Measurements from ENCODE around the gene GCSH.
A peak's percentile ranks its signal among the peaks of the same experiment; 100 is the strongest.

GCSH gene

DNA sequence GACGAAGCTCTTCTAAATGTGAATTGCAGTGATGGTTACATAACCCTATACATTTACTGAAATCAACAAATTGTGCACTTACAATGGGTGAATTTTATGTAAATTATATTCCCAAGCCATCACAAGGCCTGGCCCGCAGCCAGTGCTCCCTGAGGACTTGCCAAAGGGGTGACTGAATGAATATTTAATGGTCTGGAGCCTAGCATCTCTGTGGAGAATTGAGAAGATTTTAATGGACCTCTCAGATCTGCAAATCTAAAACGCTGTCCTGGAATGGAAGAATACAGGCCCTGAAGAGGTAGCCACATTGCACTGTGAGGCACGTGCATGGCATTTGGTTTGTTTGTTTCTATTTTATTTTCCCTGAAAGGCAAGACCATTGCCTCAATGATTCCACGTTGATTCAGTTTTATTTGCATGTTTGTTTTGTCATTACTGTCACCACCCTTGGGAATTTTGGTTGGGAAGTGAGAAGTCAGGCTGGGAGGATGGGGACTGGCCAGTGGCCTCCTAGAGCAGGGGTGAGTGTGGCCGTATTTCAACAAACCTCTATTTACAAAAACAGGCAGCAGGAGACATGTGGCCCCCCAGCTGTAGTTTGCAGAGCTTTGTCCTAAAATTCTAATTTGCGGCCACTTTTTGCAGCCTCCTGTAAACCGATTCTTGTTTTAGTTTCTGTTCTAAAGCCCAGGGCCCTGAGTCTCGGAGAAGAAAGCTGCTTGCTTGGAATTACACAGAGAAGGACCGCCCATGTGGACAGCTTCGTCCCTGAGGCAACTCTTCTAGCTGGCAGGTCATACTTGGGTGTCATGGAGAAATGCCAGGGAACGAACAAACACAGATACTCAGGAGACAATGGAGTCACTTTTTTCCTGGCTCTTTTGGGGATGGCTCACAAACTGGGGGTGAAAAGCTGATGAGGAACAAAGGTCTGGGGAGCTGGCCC is 40.5 kb upstream of the GCSH start:
- DNase-seq (ENCODE audit: low read depth) = no peak
- H3K4me3 ChIP-seq (ENCODE audit: control insufficient read depth, low read depth, low read length) = no peak overlapping the region
- TF ChIP-seq, protein P1, sequence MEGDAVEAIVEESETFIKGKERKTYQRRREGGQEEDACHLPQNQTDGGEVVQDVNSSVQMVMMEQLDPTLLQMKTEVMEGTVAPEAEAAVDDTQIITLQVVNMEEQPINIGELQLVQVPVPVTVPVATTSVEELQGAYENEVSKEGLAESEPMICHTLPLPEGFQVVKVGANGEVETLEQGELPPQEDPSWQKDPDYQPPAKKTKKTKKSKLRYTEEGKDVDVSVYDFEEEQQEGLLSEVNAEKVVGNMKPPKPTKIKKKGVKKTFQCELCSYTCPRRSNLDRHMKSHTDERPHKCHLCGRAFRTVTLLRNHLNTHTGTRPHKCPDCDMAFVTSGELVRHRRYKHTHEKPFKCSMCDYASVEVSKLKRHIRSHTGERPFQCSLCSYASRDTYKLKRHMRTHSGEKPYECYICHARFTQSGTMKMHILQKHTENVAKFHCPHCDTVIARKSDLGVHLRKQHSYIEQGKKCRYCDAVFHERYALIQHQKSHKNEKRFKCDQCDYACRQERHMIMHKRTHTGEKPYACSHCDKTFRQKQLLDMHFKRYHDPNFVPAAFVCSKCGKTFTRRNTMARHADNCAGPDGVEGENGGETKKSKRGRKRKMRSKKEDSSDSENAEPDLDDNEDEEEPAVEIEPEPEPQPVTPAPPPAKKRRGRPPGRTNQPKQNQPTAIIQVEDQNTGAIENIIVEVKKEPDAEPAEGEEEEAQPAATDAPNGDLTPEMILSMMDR (IDR thresholded peaks at IDR 0.05; ENCODE audit: control insufficient read depth, insufficient read depth, low read depth, low read length, missing control alignments) = no peak

DNA sequence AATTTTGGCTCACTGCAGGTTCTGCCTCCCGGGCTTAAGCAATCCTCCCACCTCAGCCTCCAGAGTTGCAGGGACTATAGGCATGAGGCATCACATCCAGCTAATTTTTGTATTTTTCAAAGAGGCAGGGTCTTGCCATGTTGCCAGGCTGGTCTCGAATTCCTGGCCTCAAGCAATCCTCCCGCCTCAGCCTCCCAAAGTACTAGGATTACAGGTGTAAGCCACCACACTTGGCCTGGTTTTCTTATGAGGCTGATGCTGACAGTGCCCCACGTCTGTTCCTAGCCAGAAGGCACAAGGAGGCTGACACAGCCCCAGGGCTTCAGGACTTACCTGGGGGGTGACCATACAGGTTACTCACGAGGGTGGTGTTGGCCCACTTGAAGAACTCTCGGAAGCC is 33.9 kb upstream of the GCSH start:
- H3K4me3 ChIP-seq (ENCODE audit: control insufficient read depth, low read depth, low read length) = no peak overlapping the region
- TF ChIP-seq, protein P1 (IDR thresholded peaks at IDR 0.05; ENCODE audit: control insufficient read depth, insufficient read depth, low read depth, low read length, missing control alignments) = no peak
- no peak for DNase-seq (ENCODE audit: low read depth)

DNA sequence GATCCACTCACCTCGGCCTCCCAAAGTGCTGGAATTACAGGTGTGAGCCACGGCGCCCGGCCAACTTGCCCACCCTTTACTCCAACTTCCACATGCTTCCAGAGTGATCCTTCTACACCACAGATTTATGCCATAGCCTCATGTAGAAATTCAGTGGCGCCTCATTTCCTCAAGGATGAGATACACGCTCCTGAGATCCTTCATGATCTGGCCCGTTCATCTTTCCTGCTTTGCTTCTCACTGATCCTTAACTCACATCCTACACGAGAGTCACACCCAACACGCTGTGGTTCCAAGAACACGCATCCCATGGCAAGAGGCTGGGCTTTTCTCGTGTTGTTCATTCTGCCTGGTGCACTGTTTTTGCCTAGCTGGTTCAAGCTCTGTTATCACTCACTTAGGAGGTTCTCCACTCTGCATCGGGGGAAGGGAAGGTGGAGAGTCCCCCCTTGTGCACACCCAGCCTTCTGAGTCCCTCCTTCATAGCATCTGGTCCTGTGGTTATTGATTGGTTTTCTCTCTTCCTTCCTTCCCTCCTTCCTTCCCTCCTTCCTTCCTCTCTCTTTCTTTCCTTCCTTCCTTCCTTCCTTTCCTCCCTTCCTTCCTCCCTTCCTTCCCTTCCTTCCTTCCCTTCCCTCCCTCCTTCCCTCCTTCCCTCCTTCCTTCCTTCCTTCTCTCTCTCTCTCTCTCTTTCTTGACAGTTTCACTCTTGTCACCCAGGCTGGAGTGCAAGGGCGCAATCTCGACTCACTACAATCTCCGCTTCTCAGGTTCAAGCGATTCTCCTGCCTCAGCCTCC is 32.7 kb upstream of the GCSH start:
- no peak for DNase-seq (ENCODE audit: low read depth)
- H3K4me3 ChIP-seq (ENCODE audit: control insufficient read depth, low read depth, low read length) = no peak overlapping the region
- TF ChIP-seq, protein P1 (IDR thresholded peaks at IDR 0.05; ENCODE audit: control insufficient read depth, insufficient read depth, low read depth, low read length, missing control alignments) = no peak

DNA sequence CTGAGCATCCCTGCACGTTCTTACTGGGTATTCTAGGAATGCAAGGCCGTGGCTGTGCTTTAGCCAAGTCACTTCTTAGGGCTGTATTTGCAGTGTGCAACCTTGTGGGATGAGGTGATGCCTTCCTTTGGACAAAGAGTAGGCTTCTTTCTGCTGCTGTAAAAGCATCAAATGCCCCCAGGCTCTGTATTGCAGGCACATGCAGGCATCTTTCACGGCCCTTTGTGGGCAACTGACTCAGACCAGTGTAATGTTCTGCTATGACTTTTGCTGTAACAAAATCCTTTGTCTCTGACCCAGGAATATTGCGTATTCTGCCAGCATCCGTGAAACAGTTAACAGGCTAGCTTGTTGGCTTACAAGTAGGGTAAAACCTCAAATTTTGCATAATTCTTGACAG is 30.9 kb upstream of the GCSH start:
- no peak overlapping the region for H3K4me3 ChIP-seq (ENCODE audit: control insufficient read depth, low read depth, low read length)
- DNase-seq (ENCODE audit: low read depth) = peak; percentile 67
- TF ChIP-seq, protein P1 (IDR thresholded peaks at IDR 0.05; ENCODE audit: control insufficient read depth, insufficient read depth, low read depth, low read length, missing control alignments) = no peak

DNA sequence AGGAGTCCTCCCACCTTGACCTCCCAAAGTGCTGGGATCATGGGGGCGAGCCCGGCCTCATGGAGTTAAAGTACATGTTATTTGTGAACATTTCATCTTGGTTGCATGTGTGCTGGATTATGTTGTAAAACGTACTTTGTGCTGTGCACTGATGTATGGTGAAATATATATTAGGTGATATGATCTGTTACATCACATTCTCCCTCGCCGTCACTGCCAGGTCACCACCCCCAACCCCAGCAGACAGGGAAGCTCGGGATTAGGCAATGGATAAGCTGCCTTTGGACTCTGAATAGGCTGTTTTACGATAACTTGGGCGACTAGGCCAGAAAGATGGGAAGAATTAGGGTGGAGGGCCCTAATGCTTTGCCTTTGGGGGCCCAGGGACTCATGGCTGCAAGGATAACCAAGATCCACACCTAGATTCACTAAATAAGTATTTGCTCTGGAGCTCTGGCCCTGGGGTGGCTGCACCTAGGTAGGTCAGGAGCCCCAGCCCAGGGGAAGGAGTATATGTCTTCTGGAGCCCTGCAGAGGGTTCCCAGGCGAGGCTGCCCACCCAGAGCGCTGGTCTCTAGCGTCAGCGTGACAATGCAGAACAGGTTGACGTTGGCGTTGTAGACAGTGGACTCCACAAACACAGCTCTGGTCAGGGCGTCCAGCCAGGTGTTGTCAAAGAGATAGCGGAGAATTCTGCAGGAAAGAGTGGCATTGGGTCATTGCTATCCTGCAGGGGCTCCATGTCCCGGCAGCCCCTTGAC is 27.1 kb upstream of the GCSH start:
- TF ChIP-seq, protein P1 (IDR thresholded peaks at IDR 0.05; ENCODE audit: control insufficient read depth, insufficient read depth, low read depth, low read length, missing control alignments) = no peak
- H3K4me3 ChIP-seq (ENCODE audit: control insufficient read depth, low read depth, low read length) = no peak overlapping the region
- DNase-seq (ENCODE audit: low read depth) = no peak

DNA sequence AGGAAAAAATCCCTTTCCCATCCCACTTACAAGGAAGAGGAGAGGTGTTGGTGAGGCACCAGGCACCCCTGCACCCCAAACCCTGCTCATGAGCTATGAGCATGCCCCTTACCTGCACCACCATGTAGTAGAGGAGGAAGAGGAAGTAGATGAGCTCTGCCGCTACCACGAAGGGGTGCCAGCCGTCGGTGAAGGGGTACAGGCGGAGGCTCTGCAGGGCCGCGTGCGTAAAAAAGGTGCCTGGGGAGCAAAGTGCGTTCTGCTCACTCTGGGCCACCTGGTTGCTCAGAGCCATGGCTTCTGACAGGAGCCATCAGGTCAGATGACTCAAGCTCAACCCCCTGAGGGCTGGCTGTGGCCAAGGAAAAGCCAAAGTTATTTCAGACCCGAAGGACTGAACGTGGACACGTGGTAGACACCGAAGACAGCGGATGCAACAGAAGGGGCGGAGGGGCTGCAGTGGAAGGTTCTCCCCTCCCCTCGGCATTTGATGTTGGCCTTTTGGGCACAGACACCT is 25.3 kb upstream of the GCSH start:
- no peak for DNase-seq (ENCODE audit: low read depth)
- H3K4me3 ChIP-seq (ENCODE audit: control insufficient read depth, low read depth, low read length) = no peak overlapping the region
- TF ChIP-seq, protein P1 (IDR thresholded peaks at IDR 0.05; ENCODE audit: control insufficient read depth, insufficient read depth, low read depth, low read length, missing control alignments) = no peak

All from AG09309 (cell line).